NCI-H2227 treated with DMSO at 0.1 percent for 48 hours (cell line): ENCODE results near the gene SYNE3.
"Not testable (repeated sequence)": the region's sequence is repeated elsewhere in the genome, so short reads cannot be mapped to it uniquely, and the experiment has no call there.

Source experiments
- DNase-seq: peaks from one replicate; lab custom pipeline; 2025; lab: John Stamatoyannopoulos, UW

SYNE3 gene

DNA sequence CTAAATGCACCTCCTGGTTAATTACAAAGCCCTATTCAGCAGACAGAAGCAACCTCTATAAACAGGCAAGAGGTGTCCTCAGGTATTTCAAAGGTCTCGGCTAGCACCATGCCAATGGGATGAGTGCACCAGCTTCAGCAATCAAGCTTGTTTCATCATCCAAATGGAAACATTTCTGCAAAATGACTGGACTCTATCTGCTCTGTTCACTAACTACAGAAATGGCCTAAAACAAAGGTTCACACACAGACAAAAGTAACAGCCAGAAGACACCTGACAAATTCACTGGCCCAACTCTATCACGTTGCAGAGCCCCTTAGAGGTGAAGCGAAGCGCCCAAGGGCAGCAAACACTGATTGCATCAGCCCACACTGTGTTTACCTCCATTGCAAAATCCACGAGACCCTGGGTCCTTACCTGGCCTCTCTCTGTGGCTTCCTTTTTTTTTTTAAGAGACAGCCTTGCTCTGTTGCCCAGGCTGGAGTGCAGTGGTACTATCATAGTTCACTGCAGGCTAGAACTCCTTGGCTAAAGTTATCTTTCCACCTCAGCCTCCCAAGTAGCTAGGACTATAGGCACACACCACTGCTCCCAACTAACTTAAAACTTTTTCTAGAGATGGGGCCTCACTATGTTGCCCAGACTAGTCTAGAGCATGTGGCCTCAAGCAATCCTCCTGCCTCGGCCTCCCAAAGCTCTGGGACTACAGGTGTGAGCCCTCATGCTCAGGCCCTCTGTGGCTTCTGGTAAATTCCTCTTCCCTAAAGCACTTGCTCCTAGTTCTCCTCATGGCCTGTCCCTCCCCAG, 8.5 kb upstream of the SYNE3 start:
- no peak for DNase-seq

DNA sequence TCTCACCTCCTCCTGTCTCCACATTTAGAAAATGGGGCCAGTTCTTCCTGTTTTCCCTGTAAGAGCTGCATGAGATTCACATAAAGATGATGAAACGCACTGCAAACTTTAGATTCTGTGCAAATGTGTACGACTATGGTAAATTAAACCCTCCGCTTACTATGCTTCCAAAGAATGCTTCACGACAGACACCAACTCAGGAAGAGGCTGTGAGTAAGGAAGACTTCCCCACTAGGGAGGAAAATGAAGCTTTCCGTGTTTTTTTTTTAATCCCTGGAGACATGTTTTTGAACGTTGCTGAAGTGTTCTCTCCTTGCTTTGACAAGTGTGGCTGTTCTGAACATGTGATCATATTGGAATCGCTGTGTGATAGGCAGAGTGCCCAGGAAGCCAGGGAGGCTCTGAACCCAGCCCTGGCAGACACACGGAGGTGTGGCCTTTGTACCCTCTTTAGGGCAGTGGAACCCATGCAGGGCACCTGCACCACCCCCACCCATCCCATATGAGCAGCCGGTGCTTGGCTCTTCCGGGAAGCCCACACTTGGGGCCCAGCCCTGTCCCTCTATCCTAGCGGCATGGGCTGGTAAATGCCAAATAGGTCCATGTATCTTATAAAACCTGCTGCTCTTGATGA, 7.5 kb upstream of the SYNE3 start:
- no peak for DNase-seq

DNA sequence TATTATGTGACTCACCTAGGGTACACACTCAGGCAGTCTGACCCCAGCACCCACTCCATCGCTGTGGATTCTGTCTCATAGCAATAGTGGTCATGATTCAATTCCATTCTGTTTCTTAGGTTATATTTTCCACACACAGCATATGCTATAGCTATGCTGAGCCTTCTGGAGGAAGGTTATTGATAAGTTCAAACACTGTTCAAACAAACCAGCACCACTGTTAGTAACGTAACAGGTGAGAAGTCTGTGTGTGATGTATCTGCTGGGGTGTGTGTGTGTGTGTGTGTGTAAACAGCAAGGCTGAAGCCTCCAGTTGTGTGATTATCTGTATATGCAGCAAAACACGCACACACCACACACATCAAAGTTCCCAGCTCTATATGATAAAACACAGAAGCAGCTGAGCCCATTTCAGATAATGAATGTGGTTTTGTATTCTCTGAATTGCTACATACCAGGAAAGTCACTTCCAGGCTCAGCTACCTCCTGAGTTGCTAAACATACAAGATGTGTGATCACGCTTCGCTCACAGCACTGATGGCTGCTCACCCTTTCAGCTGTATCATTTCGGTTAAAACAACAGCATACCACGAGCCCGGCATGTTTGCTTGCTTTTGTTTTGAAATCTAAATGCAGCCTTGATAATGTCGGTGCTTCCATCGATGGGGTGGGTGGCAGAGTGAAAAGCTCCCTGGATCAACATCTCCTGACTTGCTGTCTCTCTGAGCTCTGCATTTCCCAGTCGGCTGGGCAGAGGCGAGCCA, 6.8 kb upstream of the SYNE3 start:
- DNase-seq: no peak

DNA sequence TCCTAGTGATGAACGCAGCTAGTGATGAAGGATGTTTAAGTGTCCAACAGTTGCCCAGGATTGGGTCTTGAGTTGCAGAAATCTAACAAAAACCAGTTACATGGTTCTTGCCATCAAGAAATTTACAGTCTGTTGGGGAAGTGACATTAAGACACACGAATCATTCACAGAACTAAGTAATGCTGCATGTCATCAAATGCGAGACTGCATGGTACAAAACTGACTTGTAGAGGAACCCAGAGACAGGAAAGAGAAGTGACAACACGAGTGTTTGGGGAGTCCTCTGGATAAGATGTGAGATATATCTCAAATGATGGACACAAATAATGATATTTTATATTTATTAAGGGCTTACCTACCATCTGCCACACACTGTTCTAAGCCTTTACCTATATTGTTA, 6.1 kb upstream of the SYNE3 start:
- no peak for DNase-seq

DNA sequence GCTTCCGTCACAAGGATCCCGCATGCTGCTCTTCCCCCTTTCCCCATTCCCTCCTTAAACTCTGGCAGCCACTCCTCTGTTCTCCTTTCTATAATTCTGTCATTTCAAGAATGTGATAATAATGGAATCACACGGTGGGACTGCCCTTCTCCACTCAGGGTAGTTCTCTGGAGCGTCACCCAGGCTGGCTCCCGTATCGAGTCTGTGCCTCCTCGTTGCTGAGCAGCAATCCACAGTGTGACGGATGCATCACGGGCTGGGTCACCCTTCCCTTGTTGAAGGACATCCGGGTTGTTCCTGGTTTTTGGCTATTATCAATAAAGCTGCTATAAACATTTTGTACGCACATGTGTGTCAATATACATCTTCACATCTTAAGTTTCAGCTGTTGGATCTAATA, 5.7 kb upstream of the SYNE3 start:
- no peak for DNase-seq

DNA sequence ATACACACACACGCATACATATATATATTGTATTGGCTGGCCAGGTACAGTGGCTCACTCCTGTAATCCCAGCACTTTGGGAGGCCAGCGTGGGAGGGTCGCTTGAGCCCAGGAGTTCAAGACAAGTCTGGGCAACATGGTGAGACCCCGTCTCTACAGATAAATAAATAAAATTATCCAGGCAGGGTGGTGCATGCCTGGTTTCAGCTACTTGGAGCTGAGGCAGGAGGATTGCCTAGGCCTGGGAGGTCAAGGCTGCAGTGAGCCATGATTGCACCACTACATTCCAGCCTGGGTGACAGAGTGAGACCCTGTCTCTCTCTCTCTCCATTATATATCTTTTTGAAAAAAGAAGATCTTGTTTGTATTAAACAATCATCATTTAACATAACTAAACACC, 4.6 kb upstream of the SYNE3 start:
- DNase-seq: no peak

DNA sequence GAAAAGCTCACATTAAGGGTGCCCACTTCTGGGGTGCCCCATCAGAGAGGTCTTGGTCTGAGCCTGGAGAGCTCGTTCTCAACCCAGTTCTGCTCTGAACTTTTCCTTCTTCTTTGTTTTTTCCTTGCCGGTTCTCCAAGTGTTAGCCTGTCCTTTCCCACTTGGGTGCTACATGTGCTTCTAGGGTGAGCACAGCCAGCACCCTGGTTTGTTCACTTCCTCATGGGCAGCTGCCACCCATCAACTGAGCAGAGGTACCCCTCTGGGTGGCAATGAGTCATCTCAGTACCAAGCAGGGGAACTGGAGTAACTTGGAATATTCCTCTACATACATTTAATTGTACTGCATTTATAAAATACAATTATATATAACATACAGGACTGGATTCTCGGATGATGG, 3.9 kb upstream of the SYNE3 start:
- DNase-seq: no peak

DNA sequence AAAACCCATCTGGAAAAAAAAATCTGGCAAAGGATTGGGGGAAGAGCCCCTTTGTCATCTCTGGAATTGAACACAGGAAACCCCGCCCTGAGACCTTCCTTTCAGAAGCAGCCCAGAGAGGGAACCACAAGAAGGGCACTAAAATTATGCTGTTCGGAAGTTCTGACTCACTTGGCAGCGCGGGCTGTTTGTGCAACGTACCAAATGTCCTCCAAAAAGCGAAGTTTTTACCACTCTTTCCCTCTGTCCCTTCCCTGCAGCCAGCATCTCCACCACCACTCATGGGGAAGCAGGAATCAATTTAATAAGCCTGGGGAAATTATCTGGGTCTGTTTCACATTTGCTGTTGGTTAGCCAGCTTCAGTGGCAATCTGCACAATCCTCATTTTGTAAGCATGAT, 3.2 kb upstream of the SYNE3 start:
- no peak for DNase-seq

DNA sequence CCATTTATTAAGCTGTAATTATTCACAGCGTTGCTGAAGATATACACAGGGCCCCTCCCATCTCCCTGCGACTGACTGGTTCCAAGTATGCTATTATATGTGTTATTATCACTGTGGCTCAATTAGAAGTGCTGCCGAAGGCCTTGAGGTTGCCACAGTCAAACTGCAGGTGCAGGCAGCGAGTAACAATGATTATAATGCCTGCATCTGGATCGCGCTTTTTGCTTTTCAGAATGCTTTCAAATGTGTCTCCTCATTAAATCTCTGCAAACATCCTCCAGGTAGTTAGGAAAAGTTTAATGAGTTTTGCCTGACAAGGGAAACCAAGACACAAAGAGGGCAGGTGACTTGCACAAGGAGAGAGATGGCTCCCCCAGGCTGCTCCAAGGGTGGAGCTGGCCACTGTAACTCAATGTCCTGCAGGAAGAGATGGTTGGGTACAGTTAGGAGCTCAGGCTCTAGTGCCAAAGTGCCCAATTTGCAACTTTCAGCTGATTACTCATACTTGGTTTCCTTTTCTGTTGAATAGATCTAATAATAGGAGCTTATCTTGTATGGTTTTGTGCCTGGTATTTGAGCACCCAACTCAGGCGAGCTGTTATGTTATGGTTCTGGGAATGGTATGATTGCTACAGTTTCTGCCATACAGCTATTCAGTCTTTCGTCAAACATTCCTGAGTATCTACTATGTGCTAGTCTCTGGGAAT, 1.7 kb upstream of the SYNE3 start:
- DNase-seq: no peak

DNA sequence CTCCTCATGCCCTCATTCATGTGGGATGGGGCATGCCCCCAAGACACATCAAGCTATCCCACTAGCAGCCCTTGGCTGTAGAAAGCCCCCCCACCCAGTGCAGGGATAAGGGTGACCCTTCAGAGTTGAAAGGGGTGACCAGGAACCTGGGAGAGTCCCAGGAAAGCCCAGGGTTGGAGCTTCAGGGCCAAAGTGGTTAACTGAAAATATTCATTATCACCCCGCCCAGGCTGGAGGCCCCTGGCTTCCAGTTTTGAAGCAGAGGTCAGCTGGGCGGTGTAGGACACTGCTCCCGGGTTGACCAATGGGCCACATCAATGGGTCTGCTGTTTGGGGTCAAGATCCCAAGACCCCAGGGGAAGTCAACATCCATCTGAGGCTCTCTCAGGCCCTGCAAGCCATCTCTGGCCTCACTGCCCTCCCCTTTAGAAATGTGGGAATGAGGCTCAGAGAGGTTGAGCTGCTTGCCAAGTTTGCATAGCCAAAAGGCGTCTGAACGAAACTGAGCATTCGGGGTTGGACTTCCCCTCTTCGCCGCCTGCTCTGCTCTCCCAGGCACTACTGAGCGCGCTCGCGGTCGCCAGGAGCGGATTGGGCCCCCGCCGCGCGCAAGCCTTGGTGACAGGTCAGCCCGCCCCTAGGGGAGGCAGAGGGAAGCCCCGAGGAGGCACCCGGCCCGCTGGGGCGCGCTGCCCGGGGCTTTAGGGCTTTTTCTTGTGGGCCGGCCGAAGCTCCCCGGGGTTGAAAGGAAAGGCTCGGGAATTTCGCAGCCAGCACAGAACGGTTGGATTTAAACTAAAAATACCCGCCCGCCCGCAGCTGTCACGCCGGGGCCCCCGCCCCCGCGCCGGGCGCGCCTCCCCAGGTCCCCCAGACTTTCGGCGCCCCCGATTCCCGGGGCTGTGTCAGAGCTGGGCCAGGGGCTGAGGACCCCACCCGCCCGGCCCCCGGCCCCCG, 576 bp downstream of the SYNE3 start:
- DNase-seq: peak; percentile 17

DNA sequence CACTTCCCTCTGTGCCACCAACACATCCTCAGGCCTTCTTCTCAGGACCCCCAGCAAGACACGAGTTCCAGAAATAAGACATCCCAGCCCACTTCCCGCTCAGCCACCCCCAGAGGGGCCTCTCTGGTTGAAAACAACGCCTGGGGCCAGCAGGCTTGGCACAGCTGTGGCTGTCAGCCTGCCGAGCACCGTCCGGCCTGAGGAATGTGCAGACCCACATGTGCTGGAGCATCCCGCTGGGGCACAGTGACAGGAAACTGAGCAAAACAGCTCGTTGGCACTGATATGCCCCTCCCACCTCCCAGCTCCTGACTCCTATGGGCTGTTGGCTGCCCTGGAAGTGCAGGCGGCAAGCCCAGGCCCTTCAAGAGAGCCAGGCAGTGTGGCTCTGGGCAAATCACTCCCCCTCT, 1.4 kb downstream of the SYNE3 start:
- no peak for DNase-seq

DNA sequence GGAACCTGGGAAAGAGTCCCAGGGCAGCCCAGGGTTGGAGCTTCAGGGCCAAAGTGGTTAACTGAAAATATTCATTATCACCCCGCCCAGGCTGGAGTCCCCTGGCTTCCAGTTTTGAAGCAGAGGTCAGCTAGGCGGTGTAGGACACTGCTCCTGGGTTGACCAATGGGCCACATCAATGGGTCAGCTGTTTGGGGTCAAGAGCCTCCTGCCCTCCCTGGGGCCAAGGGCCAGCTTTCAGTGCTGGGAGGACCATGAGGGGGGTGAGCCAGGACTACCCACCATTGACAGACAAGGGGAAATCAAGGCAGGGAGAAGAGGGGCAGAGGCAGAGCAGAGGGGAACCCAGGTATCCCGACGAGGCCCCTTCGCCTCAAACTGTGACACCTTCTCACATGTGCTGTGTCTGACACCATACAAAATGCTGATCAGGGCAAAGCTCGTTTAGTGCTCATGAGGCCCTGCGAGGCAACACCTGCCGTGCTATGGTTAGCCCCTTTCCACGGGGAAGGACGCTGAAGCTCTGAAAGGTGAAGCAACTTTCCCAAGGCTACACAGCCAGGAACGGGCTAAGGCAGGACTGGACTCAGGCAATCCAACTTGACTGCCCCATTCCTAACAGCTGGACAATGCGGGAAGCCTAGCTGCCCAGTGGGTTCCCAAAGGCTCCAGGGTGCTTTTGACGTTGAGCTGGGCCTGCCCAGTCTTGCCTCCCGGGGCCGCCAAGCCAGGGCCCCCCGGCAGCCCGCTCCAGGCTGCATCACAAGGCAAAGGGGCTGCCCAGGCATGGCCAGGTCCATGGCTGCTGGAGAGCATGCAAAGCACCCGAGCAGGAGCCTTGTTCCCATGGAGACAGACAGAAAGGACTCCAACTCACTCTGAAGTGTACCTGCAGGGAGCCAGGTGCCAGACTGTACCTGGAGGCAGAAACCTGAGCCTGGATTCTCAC, 2.0 kb downstream of the SYNE3 start:
- DNase-seq: no peak

DNA sequence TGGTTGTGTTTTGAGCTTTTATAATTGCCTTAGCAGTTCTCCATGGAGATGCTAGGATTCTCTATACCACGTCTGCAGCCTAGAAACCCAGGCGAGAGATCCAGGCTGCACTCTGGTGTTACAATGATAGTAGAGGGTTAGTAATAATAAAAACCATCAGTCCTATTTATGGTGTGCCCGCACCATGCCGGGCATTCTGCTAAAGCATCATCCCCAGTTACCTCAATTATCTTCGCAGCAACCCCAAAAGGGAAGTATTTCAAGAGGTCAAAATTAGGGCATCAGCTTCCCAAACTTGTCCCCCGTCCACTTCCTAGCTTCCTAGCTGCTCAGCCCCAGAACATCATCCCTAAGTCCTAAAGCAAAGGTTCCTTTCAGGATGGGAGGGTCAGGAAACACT, 3.2 kb downstream of the SYNE3 start:
- no peak for DNase-seq

DNA sequence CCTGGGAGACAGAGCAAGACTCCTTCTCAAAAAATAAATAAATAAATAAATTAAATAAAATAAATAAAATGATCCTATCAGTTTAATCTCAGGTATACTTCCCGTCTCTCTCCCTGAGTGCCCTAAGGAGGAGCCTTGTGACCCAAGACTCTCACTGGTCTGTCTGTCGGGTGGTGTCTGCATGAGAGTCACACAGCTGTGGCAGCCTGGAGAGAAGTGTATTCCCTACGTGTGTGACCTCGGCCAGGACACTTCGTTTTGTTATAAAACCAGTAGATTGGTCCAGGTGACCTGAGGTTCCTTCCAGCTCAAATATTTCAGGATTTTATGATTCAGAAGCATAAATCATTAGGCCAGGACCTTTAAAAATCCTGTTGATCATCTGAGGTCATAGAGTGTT, 4.8 kb downstream of the SYNE3 start:
- DNase-seq: no peak

DNA sequence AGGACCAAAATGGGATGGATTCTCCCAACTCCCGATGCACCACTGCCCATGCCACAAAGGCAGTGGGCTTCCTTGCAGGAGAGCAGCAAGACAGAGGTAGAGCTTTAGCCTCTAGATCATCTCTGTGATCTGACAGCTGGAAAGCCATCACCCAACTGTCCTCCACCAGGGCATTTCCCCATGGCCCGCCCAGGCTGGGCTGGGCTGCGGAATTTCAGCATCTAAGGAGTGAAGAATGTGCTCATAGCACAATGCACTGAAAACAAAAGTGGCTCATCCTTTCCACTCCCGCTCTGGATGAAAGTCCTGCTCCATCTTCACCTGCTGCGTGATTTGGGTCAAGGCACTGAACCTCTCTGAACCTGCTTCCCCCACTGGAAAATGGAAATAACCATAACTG, 5.6 kb downstream of the SYNE3 start:
- DNase-seq: no peak

DNA sequence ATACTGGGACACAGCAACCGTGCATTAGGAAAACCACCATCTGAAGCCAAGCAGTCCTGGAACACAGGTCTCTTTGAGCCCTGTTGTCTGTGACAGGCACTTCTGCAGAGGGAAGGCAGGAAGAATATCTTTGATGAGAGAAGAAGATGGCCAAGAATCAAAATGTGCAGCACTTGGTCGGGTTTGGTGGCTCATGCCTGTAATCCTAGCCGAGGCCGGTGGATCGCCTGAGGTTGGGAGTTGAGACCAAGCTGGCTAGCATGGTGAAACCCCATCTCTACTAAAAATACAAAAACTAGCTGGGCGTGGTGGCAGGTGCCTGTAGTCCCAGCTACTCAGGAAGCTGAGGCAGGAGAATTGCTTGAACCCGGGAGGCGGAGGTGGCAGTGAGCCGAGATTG, 6.1 kb downstream of the SYNE3 start:
- DNase-seq: not testable (repeated sequence)

DNA sequence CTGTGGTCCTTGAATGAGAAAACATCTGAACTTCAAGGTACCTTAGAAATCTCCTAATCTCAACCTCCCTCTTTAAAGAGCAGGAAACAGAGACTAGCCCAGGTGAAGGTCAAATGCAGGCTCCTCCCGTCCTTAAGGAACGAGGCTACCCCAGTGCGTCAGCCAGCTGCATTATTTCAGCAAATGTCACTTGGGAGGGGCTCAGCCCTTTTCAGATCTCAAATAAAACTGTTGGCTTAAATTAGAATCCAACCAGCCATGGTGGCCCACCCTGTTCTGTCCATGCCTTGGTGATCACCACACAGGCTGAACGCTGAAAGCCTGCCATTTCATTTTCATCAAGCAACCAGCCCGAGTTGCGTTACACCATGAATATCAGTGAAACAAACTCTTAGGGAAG, 7.0 kb downstream of the SYNE3 start:
- no peak for DNase-seq

DNA sequence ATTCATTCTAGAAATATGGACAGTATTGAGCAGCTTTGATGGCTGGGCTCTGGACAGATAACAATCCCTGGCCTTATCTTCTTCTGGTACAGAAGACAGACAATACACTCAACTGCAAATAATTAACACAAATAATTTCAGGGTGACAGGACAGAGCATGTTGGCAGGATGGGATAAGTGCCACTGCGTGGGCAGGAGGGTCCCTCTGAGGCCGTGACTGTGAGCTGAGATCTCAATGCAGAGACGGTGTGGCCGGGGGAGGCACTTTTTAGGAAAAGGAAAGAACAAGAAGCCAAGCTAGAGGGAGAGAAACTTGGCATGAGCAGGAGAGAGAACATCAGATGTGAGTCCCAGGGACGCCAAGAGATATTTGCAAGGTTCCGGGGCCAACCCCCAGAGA, 8.1 kb downstream of the SYNE3 start:
- no peak for DNase-seq

DNA sequence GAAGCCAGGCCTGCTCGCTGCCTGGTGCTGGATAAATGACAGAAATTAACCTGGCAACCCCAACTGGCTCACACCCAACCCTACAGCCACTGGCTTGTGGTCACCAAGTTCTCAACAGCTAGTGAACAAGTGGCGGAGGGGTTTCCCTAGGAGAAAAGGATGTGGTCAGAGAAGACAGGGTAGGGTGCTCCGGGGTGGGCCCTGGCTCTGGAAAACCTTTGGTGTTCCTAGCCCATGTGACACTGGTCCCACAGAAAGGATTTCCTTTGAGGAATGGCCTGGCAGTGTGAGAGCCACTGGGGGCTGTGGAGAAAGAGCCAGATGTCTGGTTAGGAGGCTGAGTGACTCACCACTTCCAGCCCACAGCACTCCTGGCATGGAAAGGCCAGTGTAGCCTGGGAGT, 8.7 kb downstream of the SYNE3 start:
- no peak for DNase-seq

DNA sequence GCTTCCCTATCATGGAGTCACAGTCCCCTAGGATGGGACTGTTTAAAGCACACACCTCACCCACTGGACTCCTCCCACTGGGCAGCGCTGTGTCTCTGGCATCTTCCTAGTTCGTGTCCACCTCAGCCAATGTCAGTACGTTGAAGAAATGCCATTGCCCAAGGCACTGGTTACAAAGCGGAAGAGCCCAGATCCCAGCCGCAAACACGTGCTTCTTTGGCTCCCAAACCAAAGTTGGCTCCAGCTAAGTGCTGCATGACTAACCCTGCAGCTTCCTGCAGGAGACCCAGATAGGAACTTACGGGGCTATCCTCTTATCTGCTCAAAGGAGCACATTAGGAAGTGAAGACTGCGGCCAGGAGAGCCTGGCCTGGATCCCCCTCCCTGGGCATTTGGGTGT, 9.3 kb downstream of the SYNE3 start:
- no peak for DNase-seq
